ENCODE results near the gene CPEB4. TPM values are rescaled to one million over a fixed set of nuclear protein-coding genes. Genes with fewer than 3 reads are reported as not detected.

The CPEB4 gene
- total and polyA plus RNA-seq, 10 of the 15 experiments (the other 5 are each of a cell fraction or from before 2014, with no cell fraction given) = 6.9 to 33.1 (median 20.4) TPM

DNA sequence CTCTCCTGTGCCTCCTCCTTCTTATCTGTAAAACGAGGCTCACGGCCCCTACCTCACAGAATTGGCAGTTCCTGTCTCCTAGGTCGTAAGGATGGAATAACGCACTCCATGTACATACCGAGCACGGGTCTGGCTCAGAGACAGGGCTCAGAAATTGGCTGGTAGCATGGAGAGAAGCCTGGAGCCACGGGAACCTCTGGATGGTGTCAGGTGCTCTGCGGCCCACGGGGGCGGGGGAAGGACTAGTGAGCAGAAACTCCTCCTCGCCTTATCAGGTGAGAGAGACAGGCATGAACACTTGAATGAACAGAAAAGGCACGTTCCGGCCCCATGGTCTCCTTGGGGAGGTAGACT lies 85.4 kb downstream of the CPEB4 start (continued):
- TF ChIP-seq SPI1 (IDR thresholded peaks at IDR 0.05; ENCODE audit: borderline replicate concordance, insufficient read depth, low read depth, low read length) = no peak
- TF ChIP-seq, protein P1, sequence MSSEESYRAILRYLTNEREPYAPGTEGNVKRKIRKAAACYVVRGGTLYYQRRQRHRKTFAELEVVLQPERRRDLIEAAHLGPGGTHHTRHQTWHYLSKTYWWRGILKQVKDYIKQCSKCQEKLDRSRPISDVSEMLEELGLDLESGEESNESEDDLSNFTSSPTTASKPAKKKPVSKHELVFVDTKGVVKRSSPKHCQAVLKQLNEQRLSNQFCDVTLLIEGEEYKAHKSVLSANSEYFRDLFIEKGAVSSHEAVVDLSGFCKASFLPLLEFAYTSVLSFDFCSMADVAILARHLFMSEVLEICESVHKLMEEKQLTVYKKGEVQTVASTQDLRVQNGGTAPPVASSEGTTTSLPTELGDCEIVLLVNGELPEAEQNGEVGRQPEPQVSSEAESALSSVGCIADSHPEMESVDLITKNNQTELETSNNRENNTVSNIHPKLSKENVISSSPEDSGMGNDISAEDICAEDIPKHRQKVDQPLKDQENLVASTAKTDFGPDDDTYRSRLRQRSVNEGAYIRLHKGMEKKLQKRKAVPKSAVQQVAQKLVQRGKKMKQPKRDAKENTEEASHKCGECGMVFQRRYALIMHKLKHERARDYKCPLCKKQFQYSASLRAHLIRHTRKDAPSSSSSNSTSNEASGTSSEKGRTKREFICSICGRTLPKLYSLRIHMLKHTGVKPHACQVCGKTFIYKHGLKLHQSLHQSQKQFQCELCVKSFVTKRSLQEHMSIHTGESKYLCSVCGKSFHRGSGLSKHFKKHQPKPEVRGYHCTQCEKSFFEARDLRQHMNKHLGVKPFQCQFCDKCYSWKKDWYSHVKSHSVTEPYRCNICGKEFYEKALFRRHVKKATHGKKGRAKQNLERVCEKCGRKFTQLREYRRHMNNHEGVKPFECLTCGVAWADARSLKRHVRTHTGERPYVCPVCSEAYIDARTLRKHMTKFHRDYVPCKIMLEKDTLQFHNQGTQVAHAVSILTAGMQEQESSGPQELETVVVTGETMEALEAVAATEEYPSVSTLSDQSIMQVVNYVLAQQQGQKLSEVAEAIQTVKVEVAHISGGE (CRISPR knock-in tag; IDR thresholded peaks at IDR 0.05) = no peak
- TF ChIP-seq SIN3A (IDR thresholded peaks at IDR 0.05; ENCODE audit: low read depth, low read length) = no peak
- no peak for TF ChIP-seq ZNF622 (IDR thresholded peaks at IDR 0.05)
- TF ChIP-seq, protein P2, sequence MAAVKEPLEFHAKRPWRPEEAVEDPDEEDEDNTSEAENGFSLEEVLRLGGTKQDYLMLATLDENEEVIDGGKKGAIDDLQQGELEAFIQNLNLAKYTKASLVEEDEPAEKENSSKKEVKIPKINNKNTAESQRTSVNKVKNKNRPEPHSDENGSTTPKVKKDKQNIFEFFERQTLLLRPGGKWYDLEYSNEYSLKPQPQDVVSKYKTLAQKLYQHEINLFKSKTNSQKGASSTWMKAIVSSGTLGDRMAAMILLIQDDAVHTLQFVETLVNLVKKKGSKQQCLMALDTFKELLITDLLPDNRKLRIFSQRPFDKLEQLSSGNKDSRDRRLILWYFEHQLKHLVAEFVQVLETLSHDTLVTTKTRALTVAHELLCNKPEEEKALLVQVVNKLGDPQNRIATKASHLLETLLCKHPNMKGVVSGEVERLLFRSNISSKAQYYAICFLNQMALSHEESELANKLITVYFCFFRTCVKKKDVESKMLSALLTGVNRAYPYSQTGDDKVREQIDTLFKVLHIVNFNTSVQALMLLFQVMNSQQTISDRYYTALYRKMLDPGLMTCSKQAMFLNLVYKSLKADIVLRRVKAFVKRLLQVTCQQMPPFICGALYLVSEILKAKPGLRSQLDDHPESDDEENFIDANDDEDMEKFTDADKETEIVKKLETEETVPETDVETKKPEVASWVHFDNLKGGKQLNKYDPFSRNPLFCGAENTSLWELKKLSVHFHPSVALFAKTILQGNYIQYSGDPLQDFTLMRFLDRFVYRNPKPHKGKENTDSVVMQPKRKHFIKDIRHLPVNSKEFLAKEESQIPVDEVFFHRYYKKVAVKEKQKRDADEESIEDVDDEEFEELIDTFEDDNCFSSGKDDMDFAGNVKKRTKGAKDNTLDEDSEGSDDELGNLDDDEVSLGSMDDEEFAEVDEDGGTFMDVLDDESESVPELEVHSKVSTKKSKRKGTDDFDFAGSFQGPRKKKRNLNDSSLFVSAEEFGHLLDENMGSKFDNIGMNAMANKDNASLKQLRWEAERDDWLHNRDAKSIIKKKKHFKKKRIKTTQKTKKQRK (IDR thresholded peaks at IDR 0.05; ENCODE audit: low read depth, low read length) = no peak
- TF ChIP-seq NBN (IDR thresholded peaks at IDR 0.05) = no peak
- TF ChIP-seq, protein P3, sequence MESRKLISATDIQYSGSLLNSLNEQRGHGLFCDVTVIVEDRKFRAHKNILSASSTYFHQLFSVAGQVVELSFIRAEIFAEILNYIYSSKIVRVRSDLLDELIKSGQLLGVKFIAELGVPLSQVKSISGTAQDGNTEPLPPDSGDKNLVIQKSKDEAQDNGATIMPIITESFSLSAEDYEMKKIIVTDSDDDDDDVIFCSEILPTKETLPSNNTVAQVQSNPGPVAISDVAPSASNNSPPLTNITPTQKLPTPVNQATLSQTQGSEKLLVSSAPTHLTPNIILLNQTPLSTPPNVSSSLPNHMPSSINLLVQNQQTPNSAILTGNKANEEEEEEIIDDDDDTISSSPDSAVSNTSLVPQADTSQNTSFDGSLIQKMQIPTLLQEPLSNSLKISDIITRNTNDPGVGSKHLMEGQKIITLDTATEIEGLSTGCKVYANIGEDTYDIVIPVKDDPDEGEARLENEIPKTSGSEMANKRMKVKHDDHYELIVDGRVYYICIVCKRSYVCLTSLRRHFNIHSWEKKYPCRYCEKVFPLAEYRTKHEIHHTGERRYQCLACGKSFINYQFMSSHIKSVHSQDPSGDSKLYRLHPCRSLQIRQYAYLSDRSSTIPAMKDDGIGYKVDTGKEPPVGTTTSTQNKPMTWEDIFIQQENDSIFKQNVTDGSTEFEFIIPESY (IDR thresholded peaks at IDR 0.05) = no peak
